ENCODE data around the gene NXPH3.

The NXPH3 gene

GRCh38 chr17:49590874-49591273 is 15.2 kb downstream of the NXPH3 start:
- no peaks in the 10 kb centered on the region for H3K9me3 ChIP-seq (ENCODE audit: control insufficient read depth in 2 of 2, low read length in 2 of 2)
- H3K27me3 ChIP-seq (ENCODE audit: control insufficient read depth in 2 of 2, insufficient read depth in 2 of 2, low read length in 2 of 2), result no peaks in the 10 kb centered on the region
- H3K36me3 ChIP-seq (ENCODE audit: control insufficient read depth in 2 of 2, insufficient read depth in 2 of 2, low read length in 2 of 2), result peaks cover under 1 to 4% of the 10 kb centered on the region in 2 donors
- H3K4me1 ChIP-seq (ENCODE audit: control insufficient read depth in 2 of 2, insufficient read depth in 2 of 2, low read length in 2 of 2), result no peaks in the 10 kb centered on the region
- H3K9ac ChIP-seq (ENCODE audit: low read depth in 1 of 2, low read length in 2 of 2), result no peak overlapping the region
- H3K27ac ChIP-seq (ENCODE audit: low read depth in 2 of 2, low read length in 2 of 2), result no peak overlapping the region
- no peak overlapping the region for H3K4me3 ChIP-seq (ENCODE audit: low read length in 2 of 2)

- no peaks in the 10 kb centered on the region for H3K4me1 ChIP-seq (ENCODE audit: control insufficient read depth in 2 of 2, insufficient read depth in 2 of 2, low read length in 2 of 2)
- H3K27me3 ChIP-seq (ENCODE audit: control insufficient read depth in 2 of 2, insufficient read depth in 2 of 2, low read length in 2 of 2), result no peaks in the 10 kb centered on the region
- H3K36me3 ChIP-seq (ENCODE audit: control insufficient read depth in 2 of 2, insufficient read depth in 2 of 2, low read length in 2 of 2), result peaks cover 9 to 14% of the 10 kb centered on the region in 2 donors
- H3K27ac ChIP-seq (ENCODE audit: low read depth in 2 of 2, low read length in 2 of 2), result no peak overlapping the region
- H3K4me3 ChIP-seq (ENCODE audit: low read length in 2 of 2), result no peak overlapping the region
- no peak overlapping the region for H3K9ac ChIP-seq (ENCODE audit: low read depth in 1 of 2, low read length in 2 of 2)
- H3K9me3 ChIP-seq (ENCODE audit: control insufficient read depth in 2 of 2, low read length in 2 of 2), result no peaks in the 10 kb centered on the region
These were observed 16.6 kb downstream of the NXPH3 start for GRCh38 chr17:49592263-49592662.

DNA sequence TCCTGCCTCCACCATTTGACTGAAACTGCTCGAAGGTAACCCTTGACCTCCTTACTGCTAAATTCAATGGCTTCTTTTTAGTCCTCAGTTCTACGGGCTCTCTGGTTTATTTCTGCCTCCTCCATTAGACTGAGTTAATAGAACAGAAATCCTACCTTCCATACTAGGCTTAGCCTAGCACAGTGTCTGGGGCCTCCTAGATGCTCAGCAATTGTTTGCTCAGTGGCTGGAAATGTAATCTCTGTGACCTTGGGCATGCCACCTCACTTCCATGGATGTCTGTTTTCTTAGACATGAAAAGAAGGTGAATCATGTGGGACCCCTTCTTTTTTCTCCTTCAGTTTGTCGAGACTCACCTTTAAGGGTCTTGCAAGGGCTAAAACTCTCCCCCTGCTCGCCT is 19.7 kb downstream of the NXPH3 start:
- peaks cover 26 to 33% of the 10 kb centered on the region in 2 donors for H3K36me3 ChIP-seq (ENCODE audit: control insufficient read depth in 2 of 2, insufficient read depth in 2 of 2, low read length in 2 of 2)
- no peak overlapping the region for H3K27ac ChIP-seq (ENCODE audit: low read depth in 2 of 2, low read length in 2 of 2)
- no peaks in the 10 kb centered on the region for H3K9me3 ChIP-seq (ENCODE audit: control insufficient read depth in 2 of 2, low read length in 2 of 2)
- H3K9ac ChIP-seq (ENCODE audit: low read depth in 1 of 2, low read length in 2 of 2), result no peak overlapping the region
- no peak overlapping the region for H3K4me3 ChIP-seq (ENCODE audit: low read length in 2 of 2)
- H3K27me3 ChIP-seq (ENCODE audit: control insufficient read depth in 2 of 2, insufficient read depth in 2 of 2, low read length in 2 of 2), result no peaks in the 10 kb centered on the region
- H3K4me1 ChIP-seq (ENCODE audit: control insufficient read depth in 2 of 2, insufficient read depth in 2 of 2, low read length in 2 of 2), result no peaks in the 10 kb centered on the region

DNA sequence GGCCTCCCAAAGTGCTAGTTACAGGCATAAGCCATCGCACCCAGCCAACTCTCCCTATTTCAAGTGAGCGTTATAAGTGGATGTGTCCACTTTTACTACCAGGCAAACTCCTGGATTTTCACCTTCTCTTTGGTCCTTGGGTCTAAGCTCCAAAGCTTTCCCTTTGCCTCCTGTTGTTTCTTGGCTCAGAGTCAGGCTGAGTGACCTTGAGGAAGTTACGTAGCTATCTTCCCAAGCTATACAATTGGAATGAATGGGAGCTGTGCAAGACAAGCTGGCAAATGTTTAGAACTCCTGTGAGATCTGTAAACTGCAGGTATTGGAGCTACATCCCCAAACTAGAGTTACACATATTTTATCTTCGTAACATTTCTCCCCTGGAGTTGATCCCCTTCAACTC is 20.3 kb downstream of the NXPH3 start:
- Histone ChIP-seq H3K9me3 (ENCODE audit: control insufficient read depth in 2 of 2, low read length in 2 of 2) (no peaks in the 10 kb centered on the region), H3K27ac (ENCODE audit: low read depth in 2 of 2, low read length in 2 of 2) (no peak overlapping the region), H3K27me3 (ENCODE audit: control insufficient read depth in 2 of 2, insufficient read depth in 2 of 2, low read length in 2 of 2) (no peaks in the 10 kb centered on the region), H3K4me1 (ENCODE audit: control insufficient read depth in 2 of 2, insufficient read depth in 2 of 2, low read length in 2 of 2) (no peaks in the 10 kb centered on the region), H3K4me3 (ENCODE audit: low read length in 2 of 2) (no peak overlapping the region), H3K9ac (ENCODE audit: low read depth in 1 of 2, low read length in 2 of 2) (no peak overlapping the region), H3K36me3 (ENCODE audit: control insufficient read depth in 2 of 2, insufficient read depth in 2 of 2, low read length in 2 of 2) (peaks cover 32 to 39% of the 10 kb centered on the region in 2 donors)

GRCh38 chr17:49596613-49597244 is 21.1 kb downstream of the NXPH3 start:
- Histone ChIP-seq H3K27me3 (ENCODE audit: control insufficient read depth in 2 of 2, insufficient read depth in 2 of 2, low read length in 2 of 2) (no peaks in the 10 kb centered on the region), H3K36me3 (ENCODE audit: control insufficient read depth in 2 of 2, insufficient read depth in 2 of 2, low read length in 2 of 2) (peaks cover 36 to 45% of the 10 kb centered on the region in 2 donors), H3K9ac (ENCODE audit: low read depth in 1 of 2, low read length in 2 of 2) (no peak overlapping the region), H3K9me3 (ENCODE audit: control insufficient read depth in 2 of 2, low read length in 2 of 2) (no peaks in the 10 kb centered on the region), H3K4me3 (ENCODE audit: low read length in 2 of 2) (no peak overlapping the region), H3K27ac (ENCODE audit: low read depth in 2 of 2, low read length in 2 of 2) (no peak overlapping the region), H3K4me1 (ENCODE audit: control insufficient read depth in 2 of 2, insufficient read depth in 2 of 2, low read length in 2 of 2) (no peaks in the 10 kb centered on the region)

DNA sequence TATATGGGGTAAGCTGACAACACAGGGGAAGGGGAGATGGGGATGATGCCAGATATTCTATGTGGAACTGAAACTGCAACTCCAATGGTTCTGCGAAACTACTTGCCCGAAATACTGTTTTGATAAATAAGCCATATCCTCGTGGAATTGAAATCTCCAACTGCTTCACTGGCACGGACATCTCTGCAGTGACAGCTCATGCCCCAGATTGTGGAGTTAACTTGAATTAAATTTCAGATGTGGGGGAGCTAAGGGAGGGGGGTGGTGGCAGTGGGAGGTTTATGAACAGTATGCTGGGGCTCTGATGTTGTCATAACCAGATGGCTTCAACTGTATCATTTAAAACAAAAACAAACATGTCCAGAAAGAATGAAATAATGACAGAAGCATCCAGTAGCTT is 21.8 kb downstream of the NXPH3 start:
- Histone ChIP-seq H3K9ac (ENCODE audit: low read depth in 1 of 2, low read length in 2 of 2) (no peak overlapping the region), H3K36me3 (ENCODE audit: control insufficient read depth in 2 of 2, insufficient read depth in 2 of 2, low read length in 2 of 2) (peaks cover 42 to 49% of the 10 kb centered on the region in 2 donors), H3K27me3 (ENCODE audit: control insufficient read depth in 2 of 2, insufficient read depth in 2 of 2, low read length in 2 of 2) (no peaks in the 10 kb centered on the region), H3K9me3 (ENCODE audit: control insufficient read depth in 2 of 2, low read length in 2 of 2) (no peaks in the 10 kb centered on the region), H3K4me1 (ENCODE audit: control insufficient read depth in 2 of 2, insufficient read depth in 2 of 2, low read length in 2 of 2) (no peaks in the 10 kb centered on the region), H3K27ac (ENCODE audit: low read depth in 2 of 2, low read length in 2 of 2) (no peak overlapping the region), H3K4me3 (ENCODE audit: low read length in 2 of 2) (no peak overlapping the region)

DNA sequence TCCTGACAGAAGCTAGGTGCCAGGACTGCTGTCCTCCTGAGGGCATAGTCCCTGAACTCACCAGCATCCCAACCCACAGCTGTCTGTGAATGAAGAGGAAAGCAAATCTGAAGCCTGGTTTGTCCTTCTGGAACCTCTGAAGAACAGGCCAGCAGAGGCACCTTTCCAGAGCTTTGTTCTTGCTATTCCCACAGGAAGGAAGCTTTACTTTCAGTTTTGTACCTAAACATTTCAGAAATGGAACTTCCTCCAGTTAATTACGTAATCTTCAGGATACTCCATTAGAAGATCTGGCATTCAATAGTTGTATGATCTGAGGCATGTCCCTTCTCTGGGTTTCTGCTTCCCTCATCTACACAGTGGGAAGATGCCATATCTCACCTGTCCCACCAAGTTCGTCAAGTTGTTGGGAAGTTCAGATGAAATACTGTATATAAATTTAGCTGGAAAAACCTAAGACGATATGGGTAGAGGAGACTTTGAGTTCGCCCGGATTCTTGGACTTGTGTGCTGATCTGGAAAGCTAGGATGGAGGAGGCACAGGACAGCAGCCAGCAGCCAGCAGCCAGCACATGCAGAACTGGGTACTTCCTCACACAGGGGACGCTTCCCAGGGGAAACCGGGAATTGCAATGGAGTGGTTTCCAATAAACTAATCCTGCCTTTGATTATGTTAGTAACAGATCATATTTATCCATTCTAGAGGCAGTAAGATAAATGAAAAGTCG is 22.4 kb downstream of the NXPH3 start:
- Histone ChIP-seq H3K36me3 (ENCODE audit: control insufficient read depth in 2 of 2, insufficient read depth in 2 of 2, low read length in 2 of 2) (peaks cover 42 to 55% of the 10 kb centered on the region in 2 donors), H3K27ac (ENCODE audit: low read depth in 2 of 2, low read length in 2 of 2) (no peak overlapping the region)

GRCh38 chr17:49598918-49599317 is 23.2 kb downstream of the NXPH3 start:
- no peak overlapping the region for H3K9ac ChIP-seq (ENCODE audit: low read depth in 1 of 2, low read length in 2 of 2)
- H3K27ac ChIP-seq (ENCODE audit: low read depth in 2 of 2, low read length in 2 of 2), result no peak overlapping the region
- no peaks in the 10 kb centered on the region for H3K9me3 ChIP-seq (ENCODE audit: control insufficient read depth in 2 of 2, low read length in 2 of 2)
- peaks cover 47 to 63% of the 10 kb centered on the region in 2 donors for H3K36me3 ChIP-seq (ENCODE audit: control insufficient read depth in 2 of 2, insufficient read depth in 2 of 2, low read length in 2 of 2)
- no peaks in the 10 kb centered on the region for H3K4me1 ChIP-seq (ENCODE audit: control insufficient read depth in 2 of 2, insufficient read depth in 2 of 2, low read length in 2 of 2)
- no peak overlapping the region for H3K4me3 ChIP-seq (ENCODE audit: low read length in 2 of 2)
- H3K27me3 ChIP-seq (ENCODE audit: control insufficient read depth in 2 of 2, insufficient read depth in 2 of 2, low read length in 2 of 2), result no peaks in the 10 kb centered on the region

More for the DNA sequence above, 22.4 kb downstream of the NXPH3 start:
- Histone ChIP-seq H3K4me1 (ENCODE audit: control insufficient read depth in 2 of 2, insufficient read depth in 2 of 2, low read length in 2 of 2) (no peaks in the 10 kb centered on the region), H3K9me3 (ENCODE audit: control insufficient read depth in 2 of 2, low read length in 2 of 2) (no peaks in the 10 kb centered on the region), H3K27me3 (ENCODE audit: control insufficient read depth in 2 of 2, insufficient read depth in 2 of 2, low read length in 2 of 2) (no peaks in the 10 kb centered on the region), H3K9ac (ENCODE audit: low read depth in 1 of 2, low read length in 2 of 2) (no peak overlapping the region), H3K4me3 (ENCODE audit: low read length in 2 of 2) (no peak overlapping the region)

DNA sequence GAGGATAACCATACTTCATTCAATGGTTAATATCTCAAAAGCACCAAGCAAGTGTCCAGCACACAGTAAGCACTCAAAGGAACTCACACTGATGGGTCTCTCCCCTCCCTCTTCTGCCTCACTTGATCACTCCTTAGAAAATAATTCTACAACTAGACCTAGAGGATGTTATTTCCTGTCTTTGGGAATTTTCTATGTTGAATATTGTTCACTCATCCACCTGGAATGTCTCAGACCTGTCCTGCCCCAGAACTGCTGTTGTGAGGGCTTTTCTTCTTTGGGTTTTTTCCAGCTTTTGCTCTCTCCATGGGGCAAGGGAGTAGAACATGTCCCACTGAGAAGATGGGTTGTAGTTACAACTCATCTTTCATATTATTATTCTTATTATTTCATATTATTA is 25.3 kb downstream of the NXPH3 start:
- H3K27me3 ChIP-seq (ENCODE audit: control insufficient read depth in 2 of 2, insufficient read depth in 2 of 2, low read length in 2 of 2), result no peaks in the 10 kb centered on the region
- no peaks in the 10 kb centered on the region for H3K4me1 ChIP-seq (ENCODE audit: control insufficient read depth in 2 of 2, insufficient read depth in 2 of 2, low read length in 2 of 2)
- no peak overlapping the region for H3K9ac ChIP-seq (ENCODE audit: low read depth in 1 of 2, low read length in 2 of 2)
- peaks cover 53 to 70% of the 10 kb centered on the region in 2 donors for H3K36me3 ChIP-seq (ENCODE audit: control insufficient read depth in 2 of 2, insufficient read depth in 2 of 2, low read length in 2 of 2)
- H3K27ac ChIP-seq (ENCODE audit: low read depth in 2 of 2, low read length in 2 of 2), result no peak overlapping the region
- H3K9me3 ChIP-seq (ENCODE audit: control insufficient read depth in 2 of 2, low read length in 2 of 2), result no peaks in the 10 kb centered on the region
- H3K4me3 ChIP-seq (ENCODE audit: low read length in 2 of 2), result no peak overlapping the region

DNA sequence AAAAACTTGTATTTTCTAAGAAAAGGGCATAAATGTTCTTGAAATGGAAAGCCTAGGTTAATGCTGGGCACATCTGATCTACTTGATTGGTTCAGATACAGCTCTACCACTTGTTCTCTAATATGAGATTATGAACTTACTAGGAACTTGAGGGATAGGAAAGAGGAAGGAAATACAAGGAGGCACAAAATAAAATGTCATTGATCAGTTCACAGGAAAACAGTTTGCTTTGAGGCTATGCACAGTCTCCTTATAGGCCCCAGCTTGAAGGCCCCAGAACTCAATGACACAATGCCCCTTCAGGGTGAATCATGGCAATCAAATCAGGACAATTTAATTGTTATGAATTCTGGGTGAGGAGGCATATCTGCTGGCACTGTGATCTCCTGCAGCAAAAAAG is 27.1 kb downstream of the NXPH3 start:
- peaks cover 57 to 59% of the 10 kb centered on the region in 2 donors for H3K36me3 ChIP-seq (ENCODE audit: control insufficient read depth in 2 of 2, insufficient read depth in 2 of 2, low read length in 2 of 2)
- no peak overlapping the region for H3K27ac ChIP-seq (ENCODE audit: low read depth in 2 of 2, low read length in 2 of 2)
- no peaks in the 10 kb centered on the region for H3K4me1 ChIP-seq (ENCODE audit: control insufficient read depth in 2 of 2, insufficient read depth in 2 of 2, low read length in 2 of 2)
- H3K9ac ChIP-seq (ENCODE audit: low read depth in 1 of 2, low read length in 2 of 2), result no peak overlapping the region
- no peak overlapping the region for H3K4me3 ChIP-seq (ENCODE audit: low read length in 2 of 2)
- H3K27me3 ChIP-seq (ENCODE audit: control insufficient read depth in 2 of 2, insufficient read depth in 2 of 2, low read length in 2 of 2), result no peaks in the 10 kb centered on the region
- no peaks in the 10 kb centered on the region for H3K9me3 ChIP-seq (ENCODE audit: control insufficient read depth in 2 of 2, low read length in 2 of 2)

All from mucosa of rectum (tissue), 2 donors.